Smooth muscle cell (in vitro differentiated cells): ENCODE data around the gene NGEF. TPM values are rescaled to one million over a fixed set of nuclear protein-coding genes. Genes with fewer than 3 reads are reported as not detected.

Experiments
- DNase-seq: peaks from one replicate; lab custom pipeline; 2025; ENCODE audit not compliant: unreplicated experiment; lab: John Stamatoyannopoulos, UW
- H2AFZ ChIP-seq: fragments of 200-600 bp; sonication (generic); 2 replicates; pipeline ENCODE4 v1.6.0; 2016; ENCODE audit warnings: antibody characterized with exemption, low read depth, mild to moderate bottlenecking
- H3F3A ChIP-seq: fragments of 200-600 bp; sonication (generic); 2 replicates; pipeline ENCODE4 v1.6.0; 2017; ENCODE audit warnings: antibody characterized with exemption, low read depth
- H3K27ac ChIP-seq: fragments of 200-600 bp; sonication (generic); 2 replicates; pipeline ENCODE4 v1.5.1; 2016; ENCODE audit warnings: low read depth, mild to moderate bottlenecking
- H3K27me3 ChIP-seq: fragments of 200-600 bp; sonication (generic); 2 replicates; pipeline ENCODE4 v1.6.1; 2016; ENCODE audit warnings: low read depth, mild to moderate bottlenecking
- H3K36me3 ChIP-seq: fragments of 200-600 bp; sonication (generic); 2 replicates; pipeline ENCODE4 v1.5.1; 2016; ENCODE audit warnings: low read depth
- H3K4me1 ChIP-seq: fragments of 200-600 bp; sonication (generic); 2 replicates; pipeline ENCODE4 v1.5.1; 2016; ENCODE audit warnings: low read depth
- H3K4me2 ChIP-seq: fragments of 200-600 bp; sonication (generic); 2 replicates; pipeline ENCODE4 v1.6.0; 2016; ENCODE audit warnings: mild to moderate bottlenecking
- H3K4me3 ChIP-seq: fragments of 200-600 bp; sonication (generic); 2 replicates; pipeline ENCODE4 v1.5.1; 2016; ENCODE audit warnings: mild to moderate bottlenecking
- H3K79me2 ChIP-seq: fragments of 200-600 bp; sonication (generic); 2 replicates; pipeline ENCODE4 v1.6.0; 2016; ENCODE audit warnings: low read depth, mild to moderate bottlenecking
- H3K9ac ChIP-seq: fragments of 200-600 bp; sonication (generic); 2 replicates; pipeline ENCODE4 v1.6.0; 2016; ENCODE audit warnings: low read depth
- H3K9me3 ChIP-seq: fragments of 200-600 bp; sonication (generic); replicated peaks from 2 replicates; pipeline ENCODE4 v1.5.1; 2016; ENCODE audit warnings: low read depth
- H4K20me1 ChIP-seq: fragments of 200-600 bp; sonication (generic); 2 replicates; pipeline ENCODE4 v1.6.0; 2016; ENCODE audit warnings: low read depth
- CTCF ChIP-seq: fragments of 200-600 bp; sonication (generic); IDR thresholded peaks from 2 replicates; pipeline ENCODE4 v1.5.1; 2017; ENCODE audit warnings: borderline replicate concordance, mild to moderate bottlenecking, antibody characterized with exemption; ENCODE audit not compliant: insufficient read depth, poor library complexity, severe bottlenecking
- WGBS: methylation state at CpG from one replicate; pipeline ENCODE4 v1.1.7; 2016; ENCODE audit warnings: low lambda C conversion rate; 5-methylcytosine and 5-hydroxymethylcytosine counted together
- polyA plus RNA-seq: library from polyadenylated mRNA; unstranded; fragments of >200 nt; fragmentation: Nextera tagmentation; extraction: Ambion mirVana; gene quantifications from 2 replicates; pipeline ENCODE4 v1.2.1, GENCODE V29; 2016
- total RNA-seq: library from RNA; depleted of rRNA; stranded (reverse); fragments of >200 nt; gene quantifications from 2 replicates; pipeline ENCODE4 v1.2.3, GENCODE V29; 2014

Gene NGEF
- total and polyA plus RNA-seq, 2 experiments from 2014 or later = 0.09 TPM; not detected in 1

- Histone ChIP-seq H4K20me1 (no peaks in the 10 kb centered on the region), H2AFZ (no peak overlapping the region), H3K4me2 (no peak overlapping the region), H3K27ac (no peak overlapping the region), H3K4me3 (no peak overlapping the region), H3K79me2 (no peaks in the 10 kb centered on the region), H3K9me3 (no peaks in the 10 kb centered on the region), H3K9ac (no peak overlapping the region), H3K27me3 (no peaks in the 10 kb centered on the region), H3F3A (no peaks in the 10 kb centered on the region), H3K36me3 (no peaks in the 10 kb centered on the region), H3K4me1 (no peaks in the 10 kb centered on the region)
- DNase-seq = no peak
- 80% methylated on average over 10 of the region's 10 CpGs for WGBS
- TF ChIP-seq CTCF = no peak
Observed at GRCh38 chr2:232973011-232973735, 39.9 kb downstream of the NGEF start.

- H2AFZ ChIP-seq = no peak overlapping the region
- DNase-seq = no peak
- no peaks in the 10 kb centered on the region for H3K79me2 ChIP-seq
- H3K4me2 ChIP-seq = no peak overlapping the region
- TF ChIP-seq CTCF = no peak
- H3K36me3 ChIP-seq = no peaks in the 10 kb centered on the region
- no peaks in the 10 kb centered on the region for H3K27me3 ChIP-seq
- H3K27ac ChIP-seq = no peak overlapping the region
- no peaks in the 10 kb centered on the region for H3K4me1 ChIP-seq
- H4K20me1 ChIP-seq = no peaks in the 10 kb centered on the region
- WGBS = 86% methylated on average over 5 of the region's 5 CpGs
- H3K9ac ChIP-seq = no peak overlapping the region
- no peaks in the 10 kb centered on the region for H3K9me3 ChIP-seq
- H3K4me3 ChIP-seq = no peak overlapping the region
- no peaks in the 10 kb centered on the region for H3F3A ChIP-seq
Observed at GRCh38 chr2:232971744-232972143, 41.3 kb downstream of the NGEF start.

GRCh38 chr2:232970051-232970450, 43.0 kb downstream of the NGEF start:
- no peaks in the 10 kb centered on the region for H3K9me3 ChIP-seq
- H3F3A ChIP-seq = no peaks in the 10 kb centered on the region
- no peaks in the 10 kb centered on the region for H3K27me3 ChIP-seq
- no peak for TF ChIP-seq CTCF
- H3K4me2 ChIP-seq = no peak overlapping the region
- WGBS = 77% methylated on average over 2 of the region's 2 CpGs
- no peaks in the 10 kb centered on the region for H3K4me1 ChIP-seq
- no peak overlapping the region for H3K9ac ChIP-seq
- H4K20me1 ChIP-seq = no peaks in the 10 kb centered on the region
- DNase-seq = no peak
- H3K36me3 ChIP-seq = no peaks in the 10 kb centered on the region
- H3K79me2 ChIP-seq = no peaks in the 10 kb centered on the region
- no peak overlapping the region for H3K27ac ChIP-seq
- no peak overlapping the region for H2AFZ ChIP-seq
- no peak overlapping the region for H3K4me3 ChIP-seq

GRCh38 chr2:232967474-232967873, 45.6 kb downstream of the NGEF start:
- H3K27ac ChIP-seq = no peak overlapping the region
- no peak overlapping the region for H2AFZ ChIP-seq
- no peak overlapping the region for H3K4me2 ChIP-seq
- no peaks in the 10 kb centered on the region for H3K79me2 ChIP-seq
- DNase-seq = no peak
- H3K9me3 ChIP-seq = no peaks in the 10 kb centered on the region
- no peak for TF ChIP-seq CTCF
- H3K36me3 ChIP-seq = no peaks in the 10 kb centered on the region
- H3K27me3 ChIP-seq = no peaks in the 10 kb centered on the region
- no peaks in the 10 kb centered on the region for H4K20me1 ChIP-seq
- no peaks in the 10 kb centered on the region for H3K4me1 ChIP-seq
- no peak overlapping the region for H3K4me3 ChIP-seq
- 51% methylated on average over 2 of the region's 2 CpGs for WGBS
- no peak overlapping the region for H3K9ac ChIP-seq
- no peaks in the 10 kb centered on the region for H3F3A ChIP-seq
